ENCODE data around the gene ZNF598. TPM values are rescaled to one million over a fixed set of nuclear protein-coding genes. Genes with fewer than 3 reads are reported as not detected.

ZNF598 gene
- total RNA-seq, 4 donors from 2014 or later: 28.5 to 43.0 (median 34.6) TPM

DNA sequence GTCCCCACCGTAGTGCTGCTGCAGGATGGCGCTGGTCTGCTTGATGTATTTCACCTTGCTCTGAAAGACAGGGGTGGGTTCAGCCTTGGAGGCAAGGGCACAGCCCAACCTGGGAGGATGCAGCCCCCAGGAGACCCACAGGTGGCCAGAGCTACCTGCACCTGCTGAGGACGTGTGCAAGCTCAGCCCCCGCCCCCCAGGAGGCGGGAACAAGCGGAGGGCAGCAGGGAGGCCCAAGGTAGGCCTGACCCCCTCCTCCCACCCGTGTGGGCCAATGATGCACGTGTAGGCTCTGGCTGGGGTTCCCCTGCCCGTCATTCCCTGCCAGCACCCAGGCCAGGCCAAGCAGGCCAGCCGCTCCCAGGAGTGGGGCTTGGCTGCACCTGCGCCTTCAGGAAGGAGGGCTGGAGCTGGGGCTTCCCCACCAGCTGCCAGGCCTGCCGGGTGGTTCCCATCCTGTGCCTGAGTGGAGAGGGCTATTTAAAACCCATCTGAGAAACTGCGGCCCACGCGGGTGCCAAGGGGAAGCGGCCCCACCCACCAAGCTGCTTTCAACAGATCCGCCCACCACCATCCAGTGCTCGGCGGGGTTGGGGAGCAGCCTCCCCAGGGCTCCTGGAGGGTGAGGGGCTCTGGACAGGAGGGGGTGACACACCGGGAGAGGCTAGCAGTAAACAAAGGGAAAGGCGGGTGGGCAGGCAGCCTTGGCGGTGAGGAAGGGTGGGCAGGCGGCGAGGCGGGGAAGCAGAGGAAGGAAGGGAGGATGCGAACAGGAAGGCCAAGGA is 34.2 kb upstream of the ZNF598 start:
- no peak for TF ChIP-seq EP300 (IDR thresholded peaks at IDR 0.05)
- TF ChIP-seq CTCF (IDR thresholded peaks at IDR 0.05): no peak
- TF ChIP-seq POLR2A (IDR thresholded peaks at IDR 0.05): no peak
- 66% methylated on average over 2 of the region's 26 CpGs; no CpG with 5 or more reads in 1 of the 2 donors for WGBS, 2 donors (ENCODE audit: low coverage in 1 of 2)
- peaks cover 0 to 85% (median 48%) of the 10 kb centered on the region in 3 donors for H3K4me1 ChIP-seq
- peak overlapping the region in 3 of 4 donors; percentile 32 to 49 (median 35) for H3K27ac ChIP-seq
- H3K4me3 ChIP-seq: peak overlapping the region in 1 of 2 donors; percentile 4
- H3K36me3 ChIP-seq: peaks cover 0 to 24% of the 10 kb centered on the region in 2 donors
- ATAC-seq: peak; percentile 2
- H3K9me3 ChIP-seq: no peaks in the 10 kb centered on the region
- H3K27me3 ChIP-seq: no peaks in the 10 kb centered on the region

GRCh38 chr16:2042986-2043666 is 33.5 kb upstream of the ZNF598 start:
- H3K4me1 ChIP-seq: peaks cover 0 to 86% (median 50%) of the 10 kb centered on the region in 3 donors
- no peak for TF ChIP-seq EP300 (IDR thresholded peaks at IDR 0.05)
- TF ChIP-seq CTCF (IDR thresholded peaks at IDR 0.05): no peak
- TF ChIP-seq POLR2A (IDR thresholded peaks at IDR 0.05): no peak
- no peak for TF ChIP-seq POLR2AphosphoS5 (IDR thresholded peaks at IDR 0.05)

DNA sequence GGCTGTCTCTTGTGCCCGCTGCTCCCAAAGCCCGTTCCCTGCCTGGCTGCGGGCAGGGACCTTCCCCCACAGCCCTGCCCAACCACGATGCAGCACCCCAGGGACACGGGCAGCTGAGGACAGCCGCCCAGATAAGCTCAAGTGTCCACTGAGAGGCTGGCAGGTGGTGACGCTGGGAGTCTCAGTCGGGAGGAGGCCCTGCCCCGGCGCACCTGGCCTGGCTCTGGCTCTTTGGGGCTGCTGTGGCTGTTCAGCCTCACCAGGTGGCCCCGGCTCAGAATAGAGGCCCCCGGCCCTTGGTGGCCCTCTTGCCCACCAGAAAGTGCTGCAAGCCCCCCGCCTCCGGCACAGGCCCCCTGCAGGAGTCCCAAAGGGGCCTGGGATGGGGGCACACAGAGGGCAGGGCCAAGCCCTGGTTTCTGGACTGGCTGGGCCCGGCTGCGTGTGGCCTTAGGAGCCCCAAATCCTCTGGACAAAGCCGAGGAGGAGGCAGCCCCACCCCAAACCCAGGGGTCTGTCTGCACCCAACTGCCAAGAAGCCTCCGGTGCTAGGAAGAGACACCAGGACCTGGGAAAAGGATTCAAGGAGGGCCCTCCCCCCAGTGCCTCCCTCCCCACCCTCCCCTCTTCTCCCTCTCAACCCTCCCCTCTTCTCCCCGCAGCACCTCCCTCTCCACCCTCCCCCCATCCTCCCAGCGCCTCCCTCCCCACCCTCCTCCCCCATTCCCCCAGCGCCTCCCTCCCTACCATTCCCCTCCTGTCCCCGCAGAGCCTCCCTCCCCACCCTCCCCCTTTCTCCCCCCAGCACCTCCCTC is 32.8 kb upstream of the ZNF598 start:
- H3K9me3 ChIP-seq: no peaks in the 10 kb centered on the region
- TF ChIP-seq EP300 (IDR thresholded peaks at IDR 0.05) (no peak), CTCF (IDR thresholded peaks at IDR 0.05) (no peak), POLR2A (IDR thresholded peaks at IDR 0.05) (no peak), POLR2AphosphoS5 (IDR thresholded peaks at IDR 0.05) (no peak)
- peaks cover 0 to 92% (median 57%) of the 10 kb centered on the region in 3 donors for H3K4me1 ChIP-seq
- H3K4me3 ChIP-seq: no peak overlapping the region
- H3K27me3 ChIP-seq: no peaks in the 10 kb centered on the region
- peaks cover 0 to 38% of the 10 kb centered on the region in 2 donors for H3K36me3 ChIP-seq
- 53% methylated on average over 3 of the region's 22 CpGs; no CpG with 5 or more reads in 1 of the 2 donors for WGBS, 2 donors (ENCODE audit: low coverage in 1 of 2)
- no peak for ATAC-seq
- peak overlapping the region in 2 of 4 donors; percentile 1 to 56 for H3K27ac ChIP-seq

More at GRCh38 chr16:2042986-2043666, 33.5 kb upstream of the ZNF598 start:
- ATAC-seq: no peak
- 70% methylated on average over 2 of the region's 11 CpGs; no CpG with 5 or more reads in 1 of the 2 donors for WGBS, 2 donors (ENCODE audit: low coverage in 1 of 2)
- Histone ChIP-seq H3K27me3 (no peaks in the 10 kb centered on the region), H3K36me3 (peaks cover 0 to 30% of the 10 kb centered on the region in 2 donors), H3K4me3 (no peak overlapping the region), H3K9me3 (no peaks in the 10 kb centered on the region), H3K27ac (peak overlapping the region in 2 of 4 donors; percentile 32 to 35)

DNA sequence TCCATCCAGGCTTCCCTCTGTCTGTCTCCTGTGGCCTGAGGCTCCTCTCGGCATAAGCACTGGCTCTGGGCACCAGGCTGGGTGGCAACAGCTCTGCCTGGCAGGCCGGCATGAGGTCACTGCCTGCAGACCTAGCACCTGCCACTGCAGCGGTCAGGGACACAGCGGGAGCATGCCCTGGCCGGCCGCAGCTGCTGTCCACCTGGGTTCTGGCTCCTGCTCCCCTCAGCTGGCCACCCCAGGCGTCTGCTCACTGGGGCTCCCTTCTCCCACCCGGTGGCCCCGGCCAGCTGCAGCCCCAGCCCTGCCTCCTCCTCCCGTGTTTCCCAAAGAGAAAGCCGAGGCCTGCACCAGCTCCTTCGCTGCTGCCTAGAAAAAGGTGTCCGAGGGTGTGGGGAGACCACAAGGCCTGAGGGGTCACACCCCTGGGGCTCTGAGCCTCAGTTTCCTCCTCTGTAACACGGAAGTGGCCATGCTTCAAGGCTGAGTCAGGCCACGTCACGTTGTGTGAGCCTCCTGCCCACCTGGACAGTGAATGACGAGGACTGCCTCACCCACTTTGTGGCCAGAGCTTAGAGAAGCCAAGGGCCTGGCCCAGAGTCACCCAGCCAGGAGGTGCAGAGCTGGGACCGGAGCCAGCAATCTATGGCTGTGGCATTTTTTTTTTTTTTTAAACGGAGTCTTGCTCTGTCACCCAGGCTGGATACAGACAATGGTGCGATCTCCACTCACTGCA is 31.3 kb upstream of the ZNF598 start:
- no peak for ATAC-seq
- WGBS, 2 donors (ENCODE audit: low coverage in 1 of 2): 59 to 72% methylated on average over 4 to 6 of the region's 20 CpGs
- H3K27me3 ChIP-seq: no peaks in the 10 kb centered on the region
- no peak for TF ChIP-seq POLR2AphosphoS5 (IDR thresholded peaks at IDR 0.05)
- H3K27ac ChIP-seq: peak overlapping the region in 3 of 4 donors; percentile 90 to 92 (median 92)
- peaks cover 0 to 44% of the 10 kb centered on the region in 2 donors for H3K36me3 ChIP-seq
- H3K9me3 ChIP-seq: no peaks in the 10 kb centered on the region
- no peak overlapping the region for H3K4me3 ChIP-seq
- H3K4me1 ChIP-seq: peaks cover 0 to 92% (median 61%) of the 10 kb centered on the region in 3 donors
